ENCODE data around the gene FNDC3B.

GRCh38 chr3:172262991-172263608 lies 223.7 kb downstream of the FNDC3B start:
- no peak for TF ChIP-seq CTCF (IDR thresholded peaks at IDR 0.05)
- TF ChIP-seq POLR2A (IDR thresholded peaks at IDR 0.05), result no peak
